DMS53 (cell line): ENCODE measurements around the gene SSPN.

Experiments used
- DNase-seq: peaks from one replicate; lab custom pipeline; 2025; lab: John Stamatoyannopoulos, UW

Gene SSPN

DNA sequence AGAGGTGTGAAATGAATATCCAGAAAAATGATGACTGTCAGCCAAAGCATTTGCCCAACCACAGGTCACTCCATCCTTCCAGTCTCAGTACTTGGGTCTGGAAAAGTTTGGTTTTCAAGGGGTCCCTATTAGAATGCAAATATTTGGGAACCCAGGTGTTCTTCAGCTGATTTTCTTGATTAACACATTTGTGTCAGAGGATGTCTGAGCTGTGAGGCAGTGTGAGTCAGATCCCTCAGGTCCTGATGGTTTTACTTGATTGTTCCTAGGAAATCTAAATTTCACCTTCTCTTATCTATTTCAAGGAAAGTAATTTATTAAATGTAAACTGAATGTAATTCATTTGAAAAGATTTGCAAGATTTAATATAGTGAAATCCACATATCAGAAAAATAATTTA is 71.5 kb downstream of the SSPN start:
- no peak for DNase-seq

GRCh38 chr12:26268841-26269561 is 73.6 kb downstream of the SSPN start:
- DNase-seq, result peak; percentile 58

- DNase-seq, result no peak
These were observed 74.3 kb downstream of the SSPN start for GRCh38 chr12:26269562-26270284.

DNA sequence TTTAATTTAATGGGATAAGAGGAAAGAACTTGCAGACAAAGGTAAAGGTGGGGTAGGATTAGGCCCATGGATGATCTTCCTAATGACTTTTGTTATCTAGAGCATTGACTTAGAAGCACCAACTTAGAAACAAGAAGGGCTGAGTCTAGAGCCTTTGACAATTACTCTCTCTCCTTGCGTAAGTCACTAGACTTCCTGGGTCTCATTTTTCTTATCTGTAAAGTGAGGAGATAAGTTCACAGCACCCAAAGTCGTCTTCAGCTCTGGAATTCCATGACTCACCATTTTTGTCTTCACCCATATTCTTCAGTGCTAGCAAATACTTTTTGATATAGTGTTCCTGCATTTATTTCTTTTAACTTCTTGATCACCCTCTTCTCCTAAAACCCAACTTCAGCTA is 75.7 kb downstream of the SSPN start:
- DNase-seq, result no peak

DNA sequence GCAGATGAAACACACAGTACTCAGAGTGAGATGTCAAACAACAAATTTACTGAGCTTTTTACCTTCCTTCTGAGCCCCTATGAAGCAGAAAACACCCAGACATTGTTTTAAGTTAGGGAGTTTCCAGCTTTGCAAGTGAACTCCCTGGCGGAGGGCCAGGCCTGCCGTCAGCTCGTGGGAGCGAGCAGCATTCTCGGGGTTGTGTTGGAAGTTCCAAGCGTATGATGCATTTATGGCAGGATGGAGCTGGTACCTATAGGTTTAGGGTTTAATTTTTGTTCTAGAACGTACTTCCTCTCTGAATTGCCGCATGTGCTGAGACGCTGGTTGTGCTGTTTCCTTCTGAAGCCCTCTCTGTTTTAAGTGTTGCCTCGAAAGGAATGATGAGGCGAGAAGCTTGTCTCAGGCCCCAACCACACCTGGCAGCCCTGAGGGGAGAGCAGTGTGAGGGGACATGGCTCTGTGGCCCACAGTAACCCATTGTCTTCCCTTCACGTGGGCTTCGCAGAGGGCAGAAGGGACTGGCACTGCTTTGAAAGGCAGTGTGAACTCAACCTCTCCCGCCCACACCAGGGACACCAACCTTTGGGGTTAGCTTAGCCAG is 76.6 kb downstream of the SSPN start:
- no peak for DNase-seq

DNA sequence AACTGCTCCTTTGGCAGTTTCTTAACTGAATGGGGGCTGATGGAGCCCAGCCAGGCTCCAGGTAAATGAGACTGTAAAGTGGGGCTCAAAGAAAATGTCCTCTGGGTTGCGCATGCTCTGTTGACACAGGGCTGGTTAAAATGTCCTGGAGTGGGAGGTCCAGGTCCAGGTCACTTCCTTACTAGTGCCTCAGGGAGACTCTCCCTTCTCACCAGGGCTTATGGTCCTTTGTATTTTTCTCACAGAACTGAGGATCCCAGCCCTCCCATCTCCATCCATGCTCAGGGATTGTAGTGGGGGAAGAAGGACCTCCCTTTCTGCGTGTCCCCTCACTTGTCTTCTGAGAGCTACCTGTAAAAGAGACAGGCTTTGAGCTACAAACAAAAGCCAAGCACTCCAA is 77.5 kb downstream of the SSPN start:
- no peak for DNase-seq

- peak; percentile 60 for DNase-seq
These were observed 78.4 kb downstream of the SSPN start for GRCh38 chr12:26273811-26274210.

GRCh38 chr12:26274441-26275312 is 79.3 kb downstream of the SSPN start:
- peak; percentile 99 for DNase-seq

- DNase-seq, result peak; percentile 29
These were observed 80.1 kb downstream of the SSPN start for GRCh38 chr12:26275313-26276131.

DNA sequence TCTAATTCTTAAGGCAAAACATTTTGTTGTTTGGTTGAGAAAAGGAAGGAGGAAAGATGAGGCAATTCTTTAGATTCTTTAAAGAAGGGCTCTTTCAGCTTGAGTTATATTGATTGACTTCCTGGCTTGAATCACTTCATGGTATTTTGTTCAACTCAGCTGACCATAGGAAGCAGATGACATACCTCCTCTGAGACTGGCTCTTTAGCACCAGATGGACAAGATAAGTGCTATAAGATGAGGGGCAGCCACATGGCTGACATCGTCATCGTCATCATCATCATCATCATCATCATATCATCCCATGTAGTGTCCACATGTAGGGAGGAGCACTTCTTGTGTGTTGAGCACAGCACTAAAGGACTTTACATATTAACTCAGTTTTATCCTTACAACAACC is 81.3 kb downstream of the SSPN start:
- no peak for DNase-seq

GRCh38 chr12:26277506-26278246 is 82.3 kb downstream of the SSPN start:
- no peak for DNase-seq

DNA sequence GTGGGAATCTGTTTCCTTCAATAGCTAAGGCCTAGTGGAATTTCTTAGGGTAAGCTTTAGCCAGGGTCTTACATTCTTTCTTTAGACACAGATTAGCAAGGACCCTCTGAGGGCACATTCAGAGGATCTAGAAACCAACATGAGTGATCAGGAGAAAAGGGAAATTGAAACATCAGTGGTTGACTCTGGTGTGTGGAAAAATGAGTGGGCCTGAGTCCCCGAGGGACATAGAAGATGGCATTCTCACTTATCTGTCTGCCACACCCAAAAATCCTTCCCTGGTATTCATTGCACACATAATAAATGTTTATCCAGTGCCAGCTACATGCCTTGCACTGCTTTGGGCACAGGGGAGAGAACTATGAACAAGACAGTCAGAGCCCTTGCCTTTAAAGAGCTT is 82.9 kb downstream of the SSPN start:
- no peak for DNase-seq

DNA sequence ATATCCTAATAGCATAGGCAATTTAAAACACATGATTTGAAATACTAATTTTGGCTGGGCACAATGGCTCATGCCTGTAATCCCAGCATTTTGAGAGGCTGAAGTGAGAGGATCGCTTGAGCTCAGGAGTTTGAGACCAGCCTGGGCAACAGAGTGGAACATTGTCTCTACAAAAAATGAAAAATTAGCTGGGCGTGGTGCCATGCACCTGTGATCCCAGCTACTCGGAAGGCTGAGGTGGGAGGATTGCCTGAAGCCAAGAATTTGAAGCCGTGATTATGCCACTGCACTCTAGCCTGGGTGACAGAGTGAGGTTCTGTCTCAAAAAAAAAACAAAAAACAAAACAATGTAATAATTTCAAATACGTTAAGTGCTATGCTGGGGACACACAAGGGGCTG is 83.3 kb downstream of the SSPN start:
- DNase-seq, result no peak

DNA sequence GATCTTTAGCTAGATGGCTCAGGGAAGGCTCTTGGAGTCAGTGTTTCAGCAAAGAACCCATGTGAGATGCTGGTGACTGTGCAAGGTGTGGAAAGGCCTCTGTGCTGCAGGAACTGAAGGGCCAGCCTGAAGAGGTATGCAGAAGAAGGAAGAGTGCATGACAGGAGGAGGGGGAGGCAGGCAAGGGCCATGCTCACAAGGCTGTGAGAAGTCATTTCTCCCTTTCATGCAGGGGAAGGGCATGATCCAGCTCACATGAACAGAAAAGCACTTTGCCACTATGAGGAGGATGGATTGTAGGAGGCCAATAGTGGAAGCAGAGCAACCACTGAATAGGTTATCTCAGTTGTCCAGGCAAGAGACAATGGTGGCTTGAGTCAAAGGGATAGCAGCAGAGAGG is 83.7 kb downstream of the SSPN start:
- no peak for DNase-seq

- DNase-seq, result no peak
These were observed 84.5 kb downstream of the SSPN start for GRCh38 chr12:26279908-26280307.

- DNase-seq, result no peak
These were observed 85.5 kb downstream of the SSPN start for GRCh38 chr12:26280869-26281268.

- DNase-seq, result no peak
These were observed 85.9 kb downstream of the SSPN start for GRCh38 chr12:26281320-26281719.

GRCh38 chr12:26282339-26282940 is 87.1 kb downstream of the SSPN start:
- DNase-seq, result no peak

DNA sequence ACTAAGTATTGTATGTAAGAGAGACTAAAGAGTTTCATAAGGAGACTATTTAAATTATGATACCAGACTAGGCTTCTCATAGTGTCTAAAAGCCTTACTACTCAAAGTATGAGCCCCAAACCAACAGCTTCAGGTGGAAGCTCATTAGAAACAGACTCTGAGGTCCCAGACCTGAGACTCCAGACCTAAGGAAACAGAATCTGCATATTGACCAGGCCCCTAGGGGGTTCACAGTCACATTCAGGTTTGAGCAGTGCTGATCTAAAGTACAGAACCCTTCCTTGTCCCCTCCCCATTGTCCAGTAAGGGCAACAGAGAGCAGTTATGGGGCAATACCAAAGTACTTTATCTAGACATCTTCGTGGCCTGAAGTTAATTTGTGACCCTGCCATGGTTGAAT is 87.7 kb downstream of the SSPN start:
- no peak for DNase-seq

- no peak for DNase-seq
These were observed 88.2 kb downstream of the SSPN start for GRCh38 chr12:26283617-26284016.
